NK-92 (cell line): ENCODE results near the gene NOP53.
"Not testable (repeated sequence)": the region's sequence is repeated elsewhere in the genome, so short reads cannot be mapped to it uniquely, and the experiment has no call there.

ENCODE experiments used
- DNase-seq: peaks from one replicate; lab custom pipeline; 2025; ENCODE audit not compliant: unreplicated experiment; lab: John Stamatoyannopoulos, UW

The NOP53 gene

DNA sequence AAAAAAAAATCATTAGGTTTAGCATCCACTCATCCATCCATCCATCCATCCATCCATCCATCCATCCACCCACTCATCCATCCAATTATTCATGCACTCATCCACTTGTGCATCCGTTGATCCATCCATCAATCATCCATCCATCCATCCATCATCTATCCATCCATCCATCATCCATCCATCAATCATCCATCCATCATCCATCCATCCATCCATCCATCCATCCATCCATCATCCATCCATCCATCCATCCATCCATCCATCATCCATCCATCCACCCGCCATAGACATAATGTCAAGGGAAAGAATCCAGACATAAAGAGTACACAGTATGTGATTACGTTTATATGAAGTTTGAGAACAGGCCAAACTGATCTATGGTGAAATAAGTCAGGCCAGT is 24.2 kb downstream of the NOP53 start:
- no peak for DNase-seq

DNA sequence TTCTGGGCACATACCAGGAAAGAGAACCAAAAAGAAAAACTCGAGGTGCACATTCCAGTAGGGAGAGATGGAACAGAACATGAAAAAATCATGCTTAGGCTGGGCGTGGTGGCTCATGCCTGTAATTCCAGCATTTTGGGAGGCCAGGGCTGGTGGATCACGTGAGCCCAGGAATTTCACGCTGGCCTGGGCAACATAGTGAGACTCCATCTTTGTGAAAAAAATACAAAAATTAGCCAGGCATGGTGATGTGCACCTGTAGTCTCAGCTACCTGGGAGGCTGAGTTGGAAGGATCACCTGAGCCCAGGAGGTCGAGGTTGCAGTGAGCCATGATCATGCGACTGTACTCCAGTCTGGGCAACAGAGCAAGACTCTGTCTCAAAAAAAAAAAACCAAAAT is 25.9 kb downstream of the NOP53 start:
- DNase-seq, result not testable (repeated sequence)

DNA sequence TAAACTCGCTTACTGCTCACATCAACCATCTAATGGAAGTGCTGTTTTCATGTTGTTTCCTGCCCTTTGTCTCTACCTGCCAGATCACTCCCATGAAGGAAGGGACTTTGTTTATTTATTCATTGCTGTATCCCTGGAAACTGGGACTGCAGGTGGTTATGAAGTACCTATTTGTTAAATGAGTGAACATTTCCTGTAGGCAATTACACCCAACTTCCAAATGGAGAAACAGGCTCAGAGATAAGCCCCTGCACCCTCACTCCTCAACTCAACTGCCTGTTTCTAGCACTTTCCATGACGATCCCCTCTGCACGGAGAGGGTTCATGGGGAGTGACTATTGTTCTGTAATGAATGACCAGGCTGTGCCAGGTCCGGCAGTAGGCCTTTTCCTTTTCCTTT is 31.2 kb downstream of the NOP53 start:
- DNase-seq, result no peak

DNA sequence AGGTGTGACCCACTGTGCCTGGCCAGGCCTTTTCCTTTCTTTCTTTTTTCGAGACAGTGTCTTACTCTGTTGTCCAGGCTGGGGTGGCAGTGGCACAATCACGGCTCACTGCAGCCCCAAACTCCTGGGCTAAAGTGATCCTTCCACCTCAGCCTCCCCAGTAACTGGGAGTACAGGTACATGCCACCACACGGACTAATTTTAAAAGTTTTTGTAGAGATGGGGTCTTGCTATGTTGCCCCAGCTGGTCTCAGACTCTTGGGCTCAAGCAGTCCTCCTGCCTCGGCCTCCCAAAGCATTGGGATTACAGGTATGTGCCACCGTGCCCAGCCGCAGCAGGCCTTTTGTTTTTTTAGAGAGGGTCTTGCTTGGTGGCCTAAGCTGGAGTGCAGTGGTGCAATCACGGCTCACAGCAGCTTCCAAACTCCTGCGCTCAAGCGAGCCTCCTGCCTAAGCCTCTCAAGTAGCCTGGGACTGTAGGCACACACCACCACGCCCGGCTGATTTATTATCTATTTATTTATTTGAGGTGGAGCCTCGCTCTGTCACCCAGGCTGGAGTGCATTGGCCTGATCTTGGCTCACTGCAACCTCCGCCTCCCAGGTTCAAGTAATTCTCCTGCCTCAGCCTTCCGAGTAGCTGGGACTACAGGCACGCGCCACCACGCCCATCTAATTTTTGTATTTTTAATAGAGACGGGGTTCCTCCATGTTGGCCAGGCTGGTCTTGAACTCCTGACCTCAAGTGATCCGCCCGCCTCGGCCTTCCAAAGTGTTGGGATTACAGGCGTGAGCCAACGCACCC is 32.1 kb downstream of the NOP53 start:
- not testable (repeated sequence) for DNase-seq

DNA sequence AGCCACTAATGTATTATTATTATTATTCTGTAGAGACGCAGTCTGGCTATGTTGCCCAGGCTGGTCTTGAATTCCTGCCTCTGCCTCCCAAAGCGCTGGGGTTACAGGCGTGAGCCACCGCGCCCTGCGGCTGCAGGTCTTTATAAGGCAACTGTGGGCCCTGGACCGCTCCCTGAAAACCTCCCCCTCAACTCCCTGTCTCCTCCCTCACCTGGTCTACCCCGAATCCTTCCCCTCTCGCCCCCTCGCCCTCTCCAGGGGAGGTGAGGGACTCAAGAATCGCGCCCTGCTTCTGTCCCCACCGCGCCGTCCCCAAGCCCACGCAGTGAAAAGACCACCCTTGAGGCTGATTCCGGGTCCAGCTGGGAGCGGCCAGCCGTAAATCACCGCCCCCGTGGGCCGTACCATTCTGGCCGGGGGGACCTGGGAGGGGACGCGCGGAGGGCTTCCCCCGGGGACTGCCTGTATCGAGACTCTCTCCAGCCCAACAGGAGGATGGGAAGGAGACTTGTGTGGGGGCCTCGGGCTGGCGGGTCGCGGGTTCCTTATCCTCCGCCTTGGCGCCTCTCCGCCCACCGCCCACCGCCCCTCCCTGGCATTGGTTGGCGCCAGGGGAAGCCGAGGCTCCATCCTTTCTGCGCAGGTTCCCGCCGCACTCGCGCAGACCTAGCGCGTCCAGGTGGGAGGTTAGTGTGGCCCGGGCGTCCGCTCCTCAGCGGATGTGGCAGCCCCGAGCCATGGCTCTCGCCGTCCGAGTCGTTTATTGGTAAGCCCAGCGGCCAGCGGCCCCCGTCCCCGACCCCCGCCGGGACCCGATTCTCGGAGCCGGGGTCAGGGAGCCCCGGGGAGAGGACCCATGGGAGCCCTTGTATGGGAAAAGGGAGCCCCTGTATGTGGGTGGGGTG is 33.0 kb downstream of the NOP53 start, which contains the start of gene SELENOW:
TSS of gene SELENOW (plus strand) at position 655 of the 905 bp plus-strand sequence. CDS start at position 738, 83 bp downstream.
- no peak for DNase-seq

DNA sequence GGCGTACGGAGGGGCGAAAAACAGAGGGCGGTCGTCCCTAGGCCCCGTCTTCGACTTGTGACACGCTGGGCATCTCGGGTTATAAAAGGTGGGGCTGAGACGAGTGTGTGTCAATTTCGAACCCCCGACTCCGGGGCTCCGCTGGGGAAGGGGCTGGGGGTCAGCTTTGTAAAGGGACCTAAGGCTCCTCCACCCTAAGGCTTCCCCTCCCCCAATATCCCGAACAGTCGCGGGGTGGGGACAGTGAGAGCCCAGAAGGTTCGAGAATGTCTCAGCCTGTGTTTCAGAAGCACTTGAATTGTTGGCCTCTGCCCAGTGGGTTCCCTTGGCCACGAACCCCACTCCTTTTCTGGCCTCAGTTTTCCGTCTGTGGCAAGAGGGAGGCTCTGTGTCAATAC is 33.6 kb downstream of the NOP53 start:
- DNase-seq, result no peak

DNA sequence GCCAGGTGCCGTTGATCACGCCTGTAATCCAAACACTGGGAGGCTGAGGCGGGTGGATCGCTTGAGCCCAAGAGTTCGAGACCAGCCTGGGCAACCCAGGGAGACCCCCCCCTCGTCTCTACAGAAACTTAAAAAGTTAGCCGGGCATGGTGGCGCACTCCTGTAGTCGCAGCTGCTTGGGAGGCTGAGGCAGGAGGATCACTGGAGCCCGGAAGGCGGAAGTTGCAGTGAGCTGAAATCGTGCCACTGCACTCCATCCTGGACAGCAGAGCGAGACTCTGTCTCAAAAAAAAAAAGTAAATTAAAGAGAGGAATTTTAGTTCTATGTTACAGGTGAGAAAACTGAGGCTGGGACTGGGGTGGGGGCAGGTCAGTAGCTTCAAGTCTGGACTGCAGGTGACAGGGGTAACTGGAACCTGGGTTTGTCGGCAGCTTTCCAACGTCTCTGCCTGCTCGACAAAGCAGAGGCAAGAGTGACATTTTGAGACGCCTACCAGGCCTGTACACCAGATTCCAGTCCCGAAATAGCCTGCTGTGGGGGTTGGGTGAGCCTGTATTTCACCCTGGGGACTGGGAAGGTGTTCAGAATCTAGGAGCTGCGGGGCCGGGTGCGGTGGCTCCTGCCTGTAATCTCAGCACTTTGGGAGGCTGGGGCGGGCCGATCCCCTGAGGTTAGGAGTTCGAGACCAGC is 34.3 kb downstream of the NOP53 start:
- DNase-seq, result no peak

DNA sequence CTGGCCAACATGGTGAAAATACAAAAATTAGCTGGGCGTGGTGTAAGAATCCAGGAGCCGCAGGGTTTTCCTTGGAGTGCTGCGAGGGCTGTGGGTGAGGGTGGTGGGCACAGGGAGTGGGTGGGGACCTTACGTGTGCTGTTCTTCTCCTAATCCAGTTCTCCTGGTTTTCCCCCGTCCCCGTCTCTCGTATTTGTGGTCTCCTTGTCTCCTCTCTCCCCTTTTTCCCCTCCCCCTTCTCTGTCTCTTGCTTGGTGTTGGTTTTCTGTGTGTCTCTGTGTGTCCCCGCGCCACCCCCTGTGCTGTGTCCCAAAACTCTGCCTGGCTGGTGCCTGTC is 34.8 kb downstream of the NOP53 start:
- no peak for DNase-seq

DNA sequence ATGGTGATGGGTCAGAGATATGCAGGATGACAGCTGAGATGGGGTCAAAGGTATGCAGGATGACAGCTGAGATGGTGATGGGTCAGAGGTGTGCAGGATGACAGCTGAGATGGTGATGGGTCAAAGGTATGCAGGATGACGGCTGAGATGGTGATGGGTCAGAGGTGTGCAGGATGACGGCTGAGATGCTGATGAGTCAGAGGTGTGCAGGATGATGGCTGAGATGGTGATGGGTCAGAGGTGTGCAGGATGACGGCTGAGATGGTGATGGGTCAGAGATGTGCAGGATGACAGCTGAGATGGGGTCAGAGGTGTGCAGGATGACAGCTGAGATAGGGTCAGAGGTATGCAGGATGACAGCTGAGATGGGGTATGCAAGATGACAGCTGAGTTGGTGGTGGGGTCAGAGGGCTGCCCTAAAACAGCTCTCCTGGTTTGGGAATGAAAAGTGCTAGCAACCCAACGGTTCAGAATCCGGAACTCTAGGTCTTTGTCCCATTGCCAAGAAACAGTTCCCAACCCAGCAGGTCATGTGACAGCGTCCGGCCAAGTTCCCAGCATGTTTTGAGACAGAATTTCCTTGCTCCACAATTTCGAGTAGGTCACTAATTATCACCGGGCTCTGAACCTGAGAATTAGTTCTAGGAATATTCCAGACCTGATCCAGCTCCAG is 36.4 kb downstream of the NOP53 start:
- no peak for DNase-seq

DNA sequence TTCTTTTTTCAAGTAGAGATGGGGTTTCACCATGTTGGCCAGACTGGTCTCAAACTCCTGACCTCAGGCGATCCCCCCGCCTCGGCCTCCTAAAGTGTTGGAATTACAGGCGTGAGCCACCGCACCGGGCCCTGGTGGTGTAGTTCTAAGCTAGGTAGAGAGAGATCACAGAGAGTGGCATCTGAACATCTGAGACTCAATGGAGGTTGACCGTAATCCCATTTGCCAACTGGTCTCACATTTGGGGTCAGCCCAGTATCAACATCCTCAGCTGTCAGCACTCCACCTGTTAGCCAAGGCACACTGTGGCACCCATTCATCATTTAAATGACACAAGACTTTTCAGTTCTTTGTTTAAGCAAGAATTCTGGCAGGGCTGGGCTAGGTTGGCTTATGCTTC is 41.2 kb downstream of the NOP53 start:
- no peak for DNase-seq

DNA sequence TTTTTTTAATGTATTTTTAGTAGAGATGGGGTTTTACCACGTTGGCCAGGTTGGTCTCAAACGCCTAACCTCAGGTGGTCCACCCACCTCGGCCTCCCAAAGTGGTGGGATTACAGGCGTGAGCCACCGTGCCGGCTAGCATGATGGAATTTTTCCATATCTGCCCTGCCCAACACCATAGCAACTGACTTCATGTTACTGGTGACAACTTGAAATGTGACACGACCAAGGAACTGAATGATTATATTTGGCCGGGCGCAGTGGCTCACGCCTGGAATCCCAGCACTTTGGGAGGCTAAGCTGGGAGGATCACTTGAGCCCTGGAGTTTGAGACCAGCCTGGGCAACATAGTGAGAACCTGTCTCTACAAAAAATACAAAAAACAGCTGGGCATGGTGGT is 42.0 kb downstream of the NOP53 start:
- not testable (repeated sequence) for DNase-seq

DNA sequence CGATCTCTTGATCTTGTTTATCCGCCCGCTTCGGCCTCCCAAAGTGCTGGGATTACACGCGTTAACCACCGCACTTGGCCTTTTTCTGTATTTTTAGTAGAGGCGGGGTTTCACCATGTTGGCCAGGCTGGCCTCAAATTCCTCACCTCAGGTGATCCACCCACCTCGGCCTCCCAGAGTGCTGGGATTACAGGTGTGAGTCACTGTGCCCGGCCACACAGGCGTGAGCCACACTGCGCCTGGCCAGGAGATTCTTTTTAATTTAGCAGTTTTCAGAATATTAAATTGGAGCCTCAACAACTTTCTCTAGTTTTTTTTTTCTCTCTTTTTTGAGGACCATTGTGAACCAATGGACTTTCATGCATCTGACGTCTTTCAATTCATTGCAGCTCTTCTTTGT is 44.5 kb downstream of the NOP53 start:
- DNase-seq, result not testable (repeated sequence)

DNA sequence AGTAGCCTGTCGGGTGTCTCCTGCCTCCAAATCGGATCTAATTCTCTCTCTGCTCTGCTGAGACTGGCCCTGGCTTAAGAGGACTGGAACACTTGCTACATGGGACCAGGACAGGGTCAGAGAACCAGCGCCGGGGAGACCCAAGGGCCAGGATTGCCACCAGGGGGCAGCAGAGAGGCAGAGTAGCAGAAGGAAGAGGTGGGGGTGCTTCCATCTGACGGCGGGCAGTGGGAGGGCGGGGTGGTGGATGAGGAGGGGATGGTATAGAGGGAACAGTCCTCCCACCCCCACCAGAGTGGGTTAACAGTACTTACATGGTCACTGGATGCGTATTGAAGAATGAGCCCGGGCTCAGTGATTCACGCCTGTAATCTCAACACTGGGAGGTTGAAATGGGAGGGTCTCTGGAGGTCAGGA is 45.1 kb downstream of the NOP53 start:
- no peak for DNase-seq

DNA sequence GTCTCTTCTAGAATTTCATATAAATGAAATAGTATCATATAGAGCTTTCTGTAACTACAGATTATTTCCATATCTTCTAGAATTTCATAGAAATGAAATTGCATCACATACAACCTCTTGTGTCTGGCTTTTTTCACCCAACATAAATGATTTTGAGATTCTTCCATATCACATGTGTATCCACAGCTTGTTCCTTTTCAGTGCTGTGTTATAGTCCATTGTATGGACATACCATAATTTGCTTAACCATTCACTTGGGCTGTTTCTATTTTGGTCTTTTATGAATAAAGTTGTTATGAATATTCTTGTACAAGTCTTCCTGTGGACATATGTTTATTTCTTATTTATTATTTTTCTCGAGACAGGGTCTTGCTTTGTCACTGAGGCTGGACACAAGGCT is 47.3 kb downstream of the NOP53 start:
- DNase-seq, result no peak

DNA sequence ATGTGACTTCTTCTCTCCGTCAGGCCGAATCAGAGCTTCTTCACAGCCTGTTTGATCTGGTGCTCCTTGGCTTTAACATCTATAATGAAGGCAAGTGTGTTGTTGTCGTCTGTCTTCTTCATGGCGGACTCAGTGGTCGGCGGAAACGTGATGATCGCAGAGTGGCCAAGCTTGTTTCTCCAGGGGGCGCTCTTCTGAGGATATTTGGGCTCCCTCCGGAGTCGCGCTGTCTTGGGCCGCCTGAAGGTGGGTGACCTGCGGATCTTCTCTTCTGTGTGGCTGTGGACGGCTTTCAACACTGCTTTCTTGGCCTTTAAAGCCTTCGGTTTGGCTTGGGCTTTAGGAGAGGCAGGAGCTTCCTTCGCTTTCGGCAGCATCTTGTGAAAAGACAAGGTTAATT is 49.2 kb downstream of the NOP53 start:
- no peak for DNase-seq

DNA sequence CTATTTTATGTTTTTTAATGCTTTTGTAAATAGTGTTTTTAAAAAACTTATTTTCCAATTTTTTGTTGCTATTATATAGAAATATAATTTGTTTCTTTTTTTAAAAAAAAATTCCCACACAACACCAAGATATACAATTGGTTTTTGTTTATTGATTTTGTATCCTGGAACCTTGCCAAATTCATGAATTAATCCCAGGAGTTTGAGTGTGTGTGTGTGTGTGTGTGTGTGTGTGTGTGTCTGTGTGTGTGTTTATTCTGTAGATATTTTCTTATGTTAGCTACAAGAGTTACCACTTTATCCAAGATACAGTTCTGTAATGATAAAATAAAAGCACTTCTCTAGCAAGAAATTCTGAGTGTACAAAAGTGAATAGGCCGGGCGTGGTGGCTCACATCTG is 51.4 kb downstream of the NOP53 start:
- DNase-seq, result no peak

DNA sequence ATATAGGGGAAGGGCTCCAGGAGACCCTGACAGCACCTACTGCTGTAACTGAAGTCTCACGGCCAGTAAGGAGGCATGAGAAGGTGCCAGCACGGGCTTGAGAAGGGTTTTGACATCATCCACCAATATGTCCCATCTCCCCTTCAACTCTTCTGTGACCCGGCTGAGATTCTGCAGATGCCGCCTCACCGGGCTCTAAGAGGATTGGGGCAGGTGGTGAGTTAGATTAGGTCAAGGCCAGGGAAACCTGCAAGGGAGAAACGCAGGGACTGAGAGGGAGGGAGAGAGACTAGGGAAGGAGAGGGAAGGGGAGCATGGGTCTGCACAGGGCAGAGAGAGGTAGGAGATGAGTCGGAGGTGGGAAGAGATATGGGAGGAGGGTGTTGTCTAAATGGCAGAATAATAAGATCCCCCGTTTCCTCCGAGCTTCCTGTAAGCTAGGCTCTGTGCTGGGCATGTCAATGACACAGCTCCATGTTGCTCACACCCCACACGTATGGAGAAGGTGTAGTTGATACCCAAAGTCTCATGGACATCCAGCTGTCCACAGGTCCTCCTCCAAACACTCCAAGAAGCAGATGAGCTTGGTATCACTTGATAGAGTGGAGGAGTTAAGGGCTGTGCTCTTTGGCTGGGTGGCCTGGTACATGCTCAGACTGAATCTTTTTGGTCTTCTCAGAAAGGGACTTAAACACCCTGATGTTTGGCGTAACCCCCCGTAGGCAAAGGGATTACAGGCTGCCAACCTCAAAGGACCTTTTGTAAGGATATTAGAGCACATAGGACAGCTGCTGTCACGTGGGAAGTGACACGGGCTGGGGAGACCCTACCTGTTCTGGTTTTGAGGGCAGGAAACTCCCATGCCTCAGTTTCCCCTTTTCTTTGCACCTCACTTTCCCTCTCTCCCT is 52.9 kb downstream of the NOP53 start:
- DNase-seq, result no peak

DNA sequence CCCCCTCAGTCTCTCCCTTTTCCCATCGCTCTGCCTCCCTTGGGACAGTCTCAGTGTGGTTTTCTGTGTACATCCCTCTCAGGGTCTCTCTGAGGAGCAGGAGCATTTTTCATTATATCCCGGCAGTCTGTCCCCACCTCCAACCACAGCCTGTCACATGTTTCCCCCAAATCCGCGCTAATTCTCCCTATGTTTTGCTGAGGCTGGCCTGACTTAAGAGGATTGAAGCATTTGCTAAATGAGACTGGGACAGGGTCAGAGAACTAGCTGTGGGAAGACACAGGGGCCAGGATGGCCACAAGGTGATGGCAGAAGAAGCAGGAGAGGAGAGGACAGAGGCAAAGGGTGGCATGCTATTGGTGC is 53.5 kb downstream of the NOP53 start:
- DNase-seq, result no peak

DNA sequence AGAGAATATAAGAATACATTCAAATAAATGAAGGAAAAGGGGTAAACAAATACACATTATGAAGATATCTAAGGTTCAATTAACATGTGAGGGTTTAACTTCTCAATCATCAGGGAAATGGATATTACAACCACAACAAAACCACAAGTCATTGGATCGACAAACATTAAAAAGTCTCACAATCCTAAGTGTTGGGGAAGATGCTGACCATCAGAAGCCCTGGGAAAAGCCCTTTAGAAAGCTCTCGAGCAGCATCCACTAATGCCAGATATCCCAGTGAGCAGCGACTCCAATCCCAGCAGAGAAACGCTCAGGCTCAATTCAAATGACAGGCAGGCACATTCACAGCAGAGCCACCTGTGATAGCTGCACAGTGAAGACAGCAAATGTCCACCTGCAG is 55.9 kb downstream of the NOP53 start:
- no peak for DNase-seq

DNA sequence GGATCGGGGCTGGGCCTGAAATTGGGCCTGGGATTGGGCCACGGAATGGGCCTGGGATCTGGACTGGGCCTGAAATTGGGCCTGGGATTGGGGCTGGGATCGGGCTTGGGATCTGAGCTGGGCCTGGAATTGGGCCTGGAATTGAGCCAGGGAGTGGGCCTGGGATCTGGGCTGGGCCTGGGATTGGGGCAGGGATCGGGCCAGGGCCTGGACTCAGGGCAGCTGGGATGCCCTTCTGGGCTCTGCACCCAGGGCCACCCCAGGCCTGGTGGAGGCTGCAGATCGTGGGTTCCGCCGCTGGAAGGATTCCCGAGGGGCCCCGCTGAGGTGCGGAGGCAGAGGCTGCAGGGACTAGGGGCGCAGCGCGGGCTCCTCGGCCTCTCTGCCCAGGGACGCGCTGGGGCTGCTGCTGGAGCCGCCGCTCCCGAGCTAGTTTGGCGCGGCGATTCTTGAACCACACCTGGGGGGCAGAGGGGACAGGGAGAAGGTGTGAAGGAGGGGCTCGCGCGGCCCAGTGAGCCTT is 57.2 kb downstream of the NOP53 start:
- no peak for DNase-seq
